ENCODE results near the gene USP28.

- TF ChIP-seq, protein P1, sequence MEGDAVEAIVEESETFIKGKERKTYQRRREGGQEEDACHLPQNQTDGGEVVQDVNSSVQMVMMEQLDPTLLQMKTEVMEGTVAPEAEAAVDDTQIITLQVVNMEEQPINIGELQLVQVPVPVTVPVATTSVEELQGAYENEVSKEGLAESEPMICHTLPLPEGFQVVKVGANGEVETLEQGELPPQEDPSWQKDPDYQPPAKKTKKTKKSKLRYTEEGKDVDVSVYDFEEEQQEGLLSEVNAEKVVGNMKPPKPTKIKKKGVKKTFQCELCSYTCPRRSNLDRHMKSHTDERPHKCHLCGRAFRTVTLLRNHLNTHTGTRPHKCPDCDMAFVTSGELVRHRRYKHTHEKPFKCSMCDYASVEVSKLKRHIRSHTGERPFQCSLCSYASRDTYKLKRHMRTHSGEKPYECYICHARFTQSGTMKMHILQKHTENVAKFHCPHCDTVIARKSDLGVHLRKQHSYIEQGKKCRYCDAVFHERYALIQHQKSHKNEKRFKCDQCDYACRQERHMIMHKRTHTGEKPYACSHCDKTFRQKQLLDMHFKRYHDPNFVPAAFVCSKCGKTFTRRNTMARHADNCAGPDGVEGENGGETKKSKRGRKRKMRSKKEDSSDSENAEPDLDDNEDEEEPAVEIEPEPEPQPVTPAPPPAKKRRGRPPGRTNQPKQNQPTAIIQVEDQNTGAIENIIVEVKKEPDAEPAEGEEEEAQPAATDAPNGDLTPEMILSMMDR (conservative IDR thresholded peaks at IDR 0.05 in 1 of 2, IDR thresholded peaks at IDR 0.05 in 1 of 2; ENCODE audit: low read depth in 1 of 2, low read length in 2 of 2), result no peak
- TF ChIP-seq EZH2 (IDR thresholded peaks at IDR 0.05; ENCODE audit: low read length, missing control alignments), result no peak
These were observed 19.6 kb downstream of the USP28 start for GRCh38 chr11:113855803-113856202.
